ENCODE data around the gene MORN5.

MORN5 gene

DNA sequence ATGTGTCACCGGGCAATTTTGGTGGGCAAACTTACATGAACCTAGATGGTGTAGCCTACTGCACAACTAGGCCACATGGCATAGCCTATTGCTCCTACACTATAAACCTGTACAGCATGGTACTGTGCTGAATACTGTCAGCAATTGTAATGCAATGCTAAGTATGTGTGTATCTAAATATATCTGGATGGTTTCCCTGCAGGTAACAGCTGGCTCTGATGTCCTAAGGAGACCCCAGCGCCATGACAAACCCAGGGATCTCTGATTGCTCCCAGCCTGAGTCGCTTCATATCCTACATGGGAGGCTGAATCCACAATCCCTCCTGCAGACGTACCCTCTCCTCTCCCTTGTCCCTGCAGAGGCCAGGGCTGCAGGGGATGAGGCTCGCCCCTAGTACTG is 40.0 kb upstream of the MORN5 start:
- no peak overlapping the region for H3K4me3 ChIP-seq (ENCODE audit: low read depth, low read length)
- H3K4me1 ChIP-seq (ENCODE audit: control insufficient read depth, insufficient read depth, low read length): no peaks in the 10 kb centered on the region
- no peaks in the 10 kb centered on the region for H3K36me3 ChIP-seq (ENCODE audit: control insufficient read depth in 2 of 2, insufficient read depth in 1 of 2, low read length in 2 of 2)
- CTCF ChIA-PET: interaction anchor here (0.6 to 12.1 kb wide), 8 partner anchors 8 to 336 kb away, joined by 3 to 473 read pairs (median 4); partner anchors contain the start of gene TTLL11
- no peak overlapping the region for H3K27ac ChIP-seq (ENCODE audit: extremely low read depth, low read depth, low read length)
- H3K9me3 ChIP-seq (ENCODE audit: control insufficient read depth, insufficient read depth, low read depth, low read length): no peaks in the 10 kb centered on the region
- no peak for TF ChIP-seq SETDB1 (IDR thresholded peaks at IDR 0.05; ENCODE audit: insufficient read length, low read length)
- TF ChIP-seq GLIS1 (tag by site-specific recombination; IDR thresholded peaks at IDR 0.05): 0 out of 2 replicates have a peak, but pooled peaks have one; percentile 17
- POLR2A ChIA-PET: no interaction called here

DNA sequence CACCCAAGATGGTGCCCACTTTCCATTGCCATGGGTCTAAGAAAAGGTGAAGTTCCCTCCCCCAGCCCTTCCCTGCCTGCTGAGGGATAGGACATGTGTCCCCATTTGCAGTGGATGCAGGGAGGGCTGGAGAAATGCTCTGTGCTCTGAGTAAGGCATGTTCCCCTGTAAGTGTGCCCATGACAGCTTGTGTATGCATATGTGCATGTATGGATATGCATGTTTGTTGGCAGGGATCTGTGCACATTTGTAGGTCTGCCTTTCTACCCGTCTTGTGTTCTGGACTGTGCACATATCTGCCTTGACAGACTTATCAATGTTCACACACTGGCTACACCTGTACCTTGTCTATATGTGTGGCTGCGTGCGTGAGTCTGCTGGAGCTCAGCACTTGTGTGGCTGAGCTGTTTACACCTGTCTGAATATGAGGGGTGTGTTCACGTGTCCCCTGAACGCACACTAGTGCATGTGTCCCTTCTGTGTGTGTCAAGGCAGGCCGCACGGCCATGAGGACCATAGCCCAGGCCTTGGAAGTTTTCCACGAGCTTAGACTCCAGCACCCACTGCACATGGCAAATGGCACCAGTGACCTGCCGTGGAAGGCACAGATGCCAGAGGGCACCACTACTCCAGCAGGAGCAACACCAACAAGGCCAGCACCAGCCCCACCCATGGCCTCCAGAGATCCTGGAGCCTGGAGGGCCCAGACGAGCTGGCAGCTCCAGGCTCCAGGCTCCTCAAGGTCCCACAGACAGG is 39.2 kb upstream of the MORN5 start:
- ChIA-PET POLR2A (no interaction called here), CTCF (interaction anchor here (0.6 to 12.1 kb wide), 10 partner anchors 7 to 282 kb away, joined by 3 to 473 read pairs (median 5); partner anchors contain the start of gene TTLL11)
- H3K4me3 ChIP-seq (ENCODE audit: low read depth, low read length): no peak overlapping the region
- H3K4me1 ChIP-seq (ENCODE audit: control insufficient read depth, insufficient read depth, low read length): no peaks in the 10 kb centered on the region
- TF ChIP-seq MYNN (tag by site-specific recombination; IDR thresholded peaks at IDR 0.05; ENCODE audit: borderline replicate concordance): no peak
- TF ChIP-seq, protein P1, sequence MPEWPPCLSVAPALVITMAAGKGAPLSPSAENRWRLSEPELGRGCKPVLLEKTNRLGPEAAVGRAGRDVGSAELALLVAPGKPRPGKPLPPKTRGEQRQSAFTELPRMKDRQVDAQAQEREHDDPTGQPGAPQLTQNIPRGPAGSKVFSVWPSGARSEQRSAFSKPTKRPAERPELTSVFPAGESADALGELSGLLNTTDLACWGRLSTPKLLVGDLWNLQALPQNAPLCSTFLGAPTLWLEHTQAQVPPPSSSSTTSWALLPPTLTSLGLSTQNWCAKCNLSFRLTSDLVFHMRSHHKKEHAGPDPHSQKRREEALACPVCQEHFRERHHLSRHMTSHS (tag by site-specific recombination; IDR thresholded peaks at IDR 0.05): no peak
- TF ChIP-seq ZNF132 (tag by site-specific recombination; IDR thresholded peaks at IDR 0.05; ENCODE audit: borderline replicate concordance): no peak
- TF ChIP-seq ZNF133 (tag by site-specific recombination; IDR thresholded peaks at IDR 0.05): no peak
- H3K36me3 ChIP-seq (ENCODE audit: control insufficient read depth in 2 of 2, insufficient read depth in 1 of 2, low read length in 2 of 2): no peaks in the 10 kb centered on the region
- no peaks in the 10 kb centered on the region for H3K9me3 ChIP-seq (ENCODE audit: control insufficient read depth, insufficient read depth, low read depth, low read length)
- H3K27ac ChIP-seq (ENCODE audit: extremely low read depth, low read depth, low read length): no peak overlapping the region

DNA sequence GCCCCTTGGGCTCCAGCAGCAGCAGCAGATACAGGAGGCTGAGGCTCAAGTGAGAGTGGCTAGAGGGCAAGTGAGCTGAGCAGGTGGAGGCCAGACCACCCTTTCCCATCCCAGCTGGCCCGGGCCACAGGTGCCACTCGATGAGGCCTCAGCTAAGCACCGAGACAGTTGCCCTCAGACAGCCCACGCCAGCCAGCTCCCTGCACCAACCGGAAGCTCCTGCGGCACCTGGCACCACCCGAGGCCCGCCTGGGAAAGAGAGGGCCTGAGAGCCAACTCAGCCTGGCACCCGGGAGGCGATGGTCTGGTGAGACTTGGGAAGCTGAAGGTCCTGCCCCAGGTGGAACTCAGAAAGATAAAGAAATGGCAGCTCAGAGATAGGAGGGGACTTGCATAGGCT is 38.3 kb upstream of the MORN5 start:
- Histone ChIP-seq H3K36me3 (ENCODE audit: control insufficient read depth in 2 of 2, insufficient read depth in 1 of 2, low read length in 2 of 2) (no peaks in the 10 kb centered on the region), H3K4me3 (ENCODE audit: low read depth, low read length) (no peak overlapping the region), H3K4me1 (ENCODE audit: control insufficient read depth, insufficient read depth, low read length) (no peaks in the 10 kb centered on the region), H3K9me3 (ENCODE audit: control insufficient read depth, insufficient read depth, low read depth, low read length) (no peaks in the 10 kb centered on the region), H3K27ac (ENCODE audit: extremely low read depth, low read depth, low read length) (no peak overlapping the region)
- TF ChIP-seq SCRT1 (tag by site-specific recombination; IDR thresholded peaks at IDR 0.05; ENCODE audit: borderline replicate concordance): no peak
- ChIA-PET POLR2A (no interaction called here), CTCF (interaction anchor here (0.5 to 12.1 kb wide), 13 partner anchors 8 to 1651 kb away, joined by 3 to 473 read pairs (median 26); partner anchors contain the start of gene TTLL11)

DNA sequence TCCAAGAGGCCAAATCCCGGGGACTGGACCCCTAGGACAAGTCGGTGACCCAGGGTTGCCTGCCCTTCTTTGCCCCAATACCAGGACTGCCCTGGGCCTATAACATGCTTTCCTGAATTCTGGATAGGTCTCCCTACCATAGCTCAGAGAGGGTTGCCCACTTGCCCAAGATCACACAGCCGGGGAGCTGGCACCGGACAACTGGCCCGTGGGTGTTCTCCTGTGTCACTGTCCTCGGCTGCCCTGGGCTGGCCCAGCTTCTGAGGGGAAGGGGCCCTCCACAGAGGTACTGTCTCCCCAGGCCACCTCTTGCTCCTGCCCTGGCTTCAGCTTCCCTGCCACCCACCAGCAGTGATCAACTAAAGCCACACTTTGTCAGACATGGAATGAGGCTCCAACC is 37.8 kb upstream of the MORN5 start:
- ChIA-PET CTCF (interaction anchor here (0.5 to 12.1 kb wide), 19 partner anchors 8 to 688 kb away, joined by 3 to 473 read pairs (median 6); partner anchors contain the start of gene TTLL11), POLR2A (interaction anchor here (1.4 kb wide), 1 partner anchor 22 kb away, joined by 3 read pairs; no protein-coding TSS in a partner anchor)
- no peak overlapping the region for H3K4me3 ChIP-seq (ENCODE audit: low read depth, low read length)
- H3K4me1 ChIP-seq (ENCODE audit: control insufficient read depth, insufficient read depth, low read length): no peaks in the 10 kb centered on the region
- no peaks in the 10 kb centered on the region for H3K9me3 ChIP-seq (ENCODE audit: control insufficient read depth, insufficient read depth, low read depth, low read length)
- no peaks in the 10 kb centered on the region for H3K36me3 ChIP-seq (ENCODE audit: control insufficient read depth in 2 of 2, insufficient read depth in 1 of 2, low read length in 2 of 2)
- H3K27ac ChIP-seq (ENCODE audit: extremely low read depth, low read depth, low read length): no peak overlapping the region
- TF ChIP-seq KLF16 (tag by site-specific recombination; IDR thresholded peaks at IDR 0.05) (no peak), ZFP41 (tag by site-specific recombination; IDR thresholded peaks at IDR 0.05; ENCODE audit: borderline replicate concordance) (no peak), ZSCAN30 (tag by site-specific recombination; IDR thresholded peaks at IDR 0.05) (no peak), ZNF132 (tag by site-specific recombination; IDR thresholded peaks at IDR 0.05; ENCODE audit: borderline replicate concordance) (no peak), ZNF10 (tag by site-specific recombination; IDR thresholded peaks at IDR 0.05) (no peak), ZNF202 (tag by site-specific recombination; IDR thresholded peaks at IDR 0.05; ENCODE audit: borderline replicate concordance) (no peak), KLF7 (tag by site-specific recombination; IDR thresholded peaks at IDR 0.05; ENCODE audit: borderline replicate concordance) (no peak), ZNF214 (tag by site-specific recombination; IDR thresholded peaks at IDR 0.05; ENCODE audit: borderline replicate concordance) (no peak), ZBTB21 (tag by site-specific recombination; IDR thresholded peaks at IDR 0.05) (no peak), ZNF24 (tag by site-specific recombination; IDR thresholded peaks at IDR 0.05) (no peak), ZNF777 (tag by site-specific recombination; IDR thresholded peaks at IDR 0.05; ENCODE audit: borderline replicate concordance) (no peak), ZNF621 (tag by site-specific recombination; IDR thresholded peaks at IDR 0.05) (no peak)
- TF ChIP-seq, protein P2, sequence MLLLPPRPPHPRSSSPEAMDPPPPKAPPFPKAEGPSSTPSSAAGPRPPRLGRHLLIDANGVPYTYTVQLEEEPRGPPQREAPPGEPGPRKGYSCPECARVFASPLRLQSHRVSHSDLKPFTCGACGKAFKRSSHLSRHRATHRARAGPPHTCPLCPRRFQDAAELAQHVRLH (tag by site-specific recombination; IDR thresholded peaks at IDR 0.05): no peak
- TF ChIP-seq, protein P3, sequence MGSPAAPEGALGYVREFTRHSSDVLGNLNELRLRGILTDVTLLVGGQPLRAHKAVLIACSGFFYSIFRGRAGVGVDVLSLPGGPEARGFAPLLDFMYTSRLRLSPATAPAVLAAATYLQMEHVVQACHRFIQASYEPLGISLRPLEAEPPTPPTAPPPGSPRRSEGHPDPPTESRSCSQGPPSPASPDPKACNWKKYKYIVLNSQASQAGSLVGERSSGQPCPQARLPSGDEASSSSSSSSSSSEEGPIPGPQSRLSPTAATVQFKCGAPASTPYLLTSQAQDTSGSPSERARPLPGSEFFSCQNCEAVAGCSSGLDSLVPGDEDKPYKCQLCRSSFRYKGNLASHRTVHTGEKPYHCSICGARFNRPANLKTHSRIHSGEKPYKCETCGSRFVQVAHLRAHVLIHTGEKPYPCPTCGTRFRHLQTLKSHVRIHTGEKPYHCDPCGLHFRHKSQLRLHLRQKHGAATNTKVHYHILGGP (tag by site-specific recombination; IDR thresholded peaks at IDR 0.05): no peak
- TF ChIP-seq, protein P4, sequence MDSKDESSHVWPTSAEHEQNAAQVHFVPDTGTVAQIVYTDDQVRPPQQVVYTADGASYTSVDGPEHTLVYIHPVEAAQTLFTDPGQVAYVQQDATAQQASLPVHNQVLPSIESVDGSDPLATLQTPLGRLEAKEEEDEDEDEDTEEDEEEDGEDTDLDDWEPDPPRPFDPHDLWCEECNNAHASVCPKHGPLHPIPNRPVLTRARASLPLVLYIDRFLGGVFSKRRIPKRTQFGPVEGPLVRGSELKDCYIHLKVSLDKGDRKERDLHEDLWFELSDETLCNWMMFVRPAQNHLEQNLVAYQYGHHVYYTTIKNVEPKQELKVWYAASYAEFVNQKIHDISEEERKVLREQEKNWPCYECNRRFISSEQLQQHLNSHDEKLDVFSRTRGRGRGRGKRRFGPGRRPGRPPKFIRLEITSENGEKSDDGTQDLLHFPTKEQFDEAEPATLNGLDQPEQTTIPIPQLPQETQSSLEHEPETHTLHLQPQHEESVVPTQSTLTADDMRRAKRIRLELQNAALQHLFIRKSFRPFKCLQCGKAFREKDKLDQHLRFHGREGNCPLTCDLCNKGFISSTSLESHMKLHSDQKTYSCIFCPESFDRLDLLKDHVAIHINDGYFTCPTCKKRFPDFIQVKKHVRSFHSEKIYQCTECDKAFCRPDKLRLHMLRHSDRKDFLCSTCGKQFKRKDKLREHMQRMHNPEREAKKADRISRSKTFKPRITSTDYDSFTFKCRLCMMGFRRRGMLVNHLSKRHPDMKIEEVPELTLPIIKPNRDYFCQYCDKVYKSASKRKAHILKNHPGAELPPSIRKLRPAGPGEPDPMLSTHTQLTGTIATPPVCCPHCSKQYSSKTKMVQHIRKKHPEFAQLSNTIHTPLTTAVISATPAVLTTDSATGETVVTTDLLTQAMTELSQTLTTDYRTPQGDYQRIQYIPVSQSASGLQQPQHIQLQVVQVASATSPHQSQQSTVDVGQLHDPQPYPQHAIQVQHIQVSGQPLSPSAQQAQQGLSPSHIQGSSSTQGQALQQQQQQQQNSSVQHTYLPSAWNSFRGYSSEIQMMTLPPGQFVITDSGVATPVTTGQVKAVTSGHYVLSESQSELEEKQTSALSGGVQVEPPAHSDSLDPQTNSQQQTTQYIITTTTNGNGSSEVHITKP (tag by site-specific recombination; IDR thresholded peaks at IDR 0.05): no peak

Data from HEK293 (cell line).